HG03442 (cell line): Measurements from ENCODE around the gene MFAP4.

Source experiments
- ATAC-seq: cut with Tn5 transposase; IDR thresholded peaks from one replicate; pipeline ENCODE4 v1.9.1; 2021; ENCODE audit warnings: mild to moderate bottlenecking, moderate library complexity; ENCODE audit not compliant: unreplicated experiment

Gene MFAP4

DNA sequence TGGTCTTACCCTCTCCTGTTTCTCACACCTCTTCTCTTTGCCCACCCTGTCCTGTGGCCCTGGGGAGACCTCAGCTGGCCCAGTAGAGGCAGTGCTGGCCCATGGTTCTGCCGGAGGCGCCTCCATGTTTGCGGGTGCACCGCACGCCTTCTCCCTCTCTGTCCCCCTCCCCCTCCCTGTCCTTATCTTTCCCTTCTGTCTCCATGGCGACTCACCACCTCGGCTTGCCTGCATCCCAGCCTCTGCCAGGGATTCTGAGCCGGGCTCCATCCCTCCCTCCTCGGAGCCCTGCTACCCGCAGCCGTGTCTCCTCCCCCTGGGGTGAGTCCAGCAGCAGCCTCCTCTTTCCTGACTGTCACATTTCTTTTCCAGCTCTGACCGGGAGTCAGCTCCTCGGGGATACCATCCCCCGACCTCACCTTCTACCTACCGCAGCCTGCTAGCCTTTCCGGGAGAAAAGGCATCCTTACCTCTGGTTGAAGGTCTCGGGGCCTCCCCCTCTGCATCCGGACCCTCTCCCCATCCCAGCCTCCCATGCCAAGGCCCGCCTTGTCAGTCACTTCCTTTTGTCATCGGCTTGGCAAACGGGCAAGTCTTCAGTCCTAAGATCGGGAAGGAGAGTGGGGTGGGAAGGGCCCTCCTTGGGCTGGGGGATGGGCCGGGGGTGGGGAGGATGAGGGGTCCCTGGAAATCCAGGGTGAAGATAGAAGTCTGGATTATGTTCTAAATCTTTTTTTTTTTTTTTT lies 24.1 kb upstream of the MFAP4 start, which contains the start of gene RNF112:
TSS of gene RNF112 (plus strand) at position 358 of the 746 bp plus-strand sequence. CDS start at position 535, 177 bp downstream.
- no peak for ATAC-seq

DNA sequence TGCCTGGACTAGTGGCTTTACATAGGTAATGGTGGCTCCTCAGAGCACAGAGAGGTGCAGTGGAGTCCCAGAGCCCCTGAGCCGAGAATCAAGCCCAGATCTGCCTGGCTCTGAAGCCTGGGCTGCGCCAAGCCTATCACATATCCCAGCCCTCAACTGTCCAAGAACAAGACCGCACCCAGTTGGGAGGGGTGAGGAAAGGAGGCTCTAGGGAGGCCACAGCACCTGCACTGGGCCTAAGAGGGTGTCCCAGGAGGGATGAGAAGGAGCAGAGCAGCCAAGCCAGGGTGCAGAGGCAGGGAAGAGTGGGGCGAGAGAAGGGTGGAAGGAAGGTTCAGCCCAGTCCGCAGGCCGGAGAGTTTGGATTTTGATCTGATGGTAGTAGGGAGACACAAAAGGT lies 23.1 kb upstream of the MFAP4 start:
- ATAC-seq, result no peak

DNA sequence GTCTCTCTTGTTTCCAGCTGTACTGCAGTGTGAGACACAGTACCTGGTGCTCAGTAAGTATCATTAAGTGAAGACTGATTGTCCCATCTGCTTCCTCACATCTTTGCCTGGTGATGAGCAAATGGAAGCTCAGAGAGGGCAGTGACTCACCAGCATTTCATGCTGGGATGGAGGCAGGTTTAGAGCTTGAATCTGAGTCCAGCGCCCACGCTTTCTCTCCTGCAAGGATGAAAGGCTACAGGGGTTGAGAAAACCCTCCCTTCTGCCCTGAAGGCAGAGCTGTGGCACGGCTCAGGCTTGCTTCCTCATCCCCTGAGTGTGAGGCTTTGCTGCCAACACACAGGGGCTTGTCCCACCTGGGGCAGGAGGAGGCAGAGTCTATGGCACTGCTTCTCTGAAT lies 22.5 kb upstream of the MFAP4 start:
- no peak for ATAC-seq

DNA sequence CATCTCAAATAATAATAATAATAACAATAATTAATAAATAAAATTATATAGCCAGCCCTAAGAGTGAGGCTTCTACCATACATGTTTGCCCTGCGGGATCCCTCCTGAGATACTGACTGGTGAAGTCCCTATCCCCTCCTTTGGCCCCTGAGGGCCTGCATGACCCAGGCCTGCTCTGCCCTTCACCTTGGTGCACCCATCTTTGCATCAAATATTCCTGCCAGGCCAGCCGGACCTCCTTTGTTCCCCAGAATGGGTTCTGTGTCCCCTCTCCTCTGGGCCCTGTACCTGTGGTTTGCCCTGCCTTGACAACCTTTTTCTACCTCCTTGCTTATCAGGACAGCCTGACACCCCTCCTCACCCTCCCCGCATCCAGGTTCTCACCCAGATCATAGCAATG lies 22.1 kb upstream of the MFAP4 start:
- ATAC-seq, result no peak

GRCh38 chr17:19408346-19408710 lies 21.3 kb upstream of the MFAP4 start:
- ATAC-seq, result no peak

DNA sequence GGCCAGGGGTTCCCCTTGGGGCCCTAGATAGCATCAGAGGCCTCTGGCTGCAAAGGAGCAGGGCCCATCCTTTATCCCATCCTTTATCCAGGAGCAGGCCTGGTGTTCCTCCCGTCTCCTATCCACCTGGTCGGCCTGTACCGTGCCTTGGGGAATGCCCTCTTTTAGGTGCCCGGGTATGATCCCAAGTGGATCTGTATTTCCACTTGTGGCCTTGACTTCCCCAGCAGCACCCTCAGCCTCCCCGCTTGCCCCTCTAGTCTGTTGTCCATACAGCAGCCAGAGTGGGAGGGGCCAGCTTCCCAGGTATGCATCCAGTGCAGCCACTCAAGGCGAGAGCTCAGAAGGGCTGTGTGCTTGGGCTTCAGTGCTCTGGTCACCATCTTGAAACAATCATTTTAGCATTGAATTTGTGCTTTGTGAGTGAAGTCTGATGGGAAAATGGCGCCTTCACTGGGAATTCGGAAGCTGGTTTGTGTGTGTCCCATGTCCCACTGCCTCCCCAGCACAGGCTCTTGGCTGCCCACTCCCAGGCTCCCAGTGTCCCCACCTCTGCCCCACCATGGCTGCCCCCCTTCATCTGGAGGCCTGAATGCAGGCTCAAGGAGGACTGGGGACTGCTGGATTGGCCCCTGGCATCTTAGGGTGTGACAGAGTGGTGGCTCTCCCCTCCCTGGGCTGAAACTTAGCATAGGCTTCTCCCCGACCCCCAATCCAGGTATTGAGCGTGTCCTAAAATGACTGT lies 20.8 kb upstream of the MFAP4 start:
- no peak for ATAC-seq

DNA sequence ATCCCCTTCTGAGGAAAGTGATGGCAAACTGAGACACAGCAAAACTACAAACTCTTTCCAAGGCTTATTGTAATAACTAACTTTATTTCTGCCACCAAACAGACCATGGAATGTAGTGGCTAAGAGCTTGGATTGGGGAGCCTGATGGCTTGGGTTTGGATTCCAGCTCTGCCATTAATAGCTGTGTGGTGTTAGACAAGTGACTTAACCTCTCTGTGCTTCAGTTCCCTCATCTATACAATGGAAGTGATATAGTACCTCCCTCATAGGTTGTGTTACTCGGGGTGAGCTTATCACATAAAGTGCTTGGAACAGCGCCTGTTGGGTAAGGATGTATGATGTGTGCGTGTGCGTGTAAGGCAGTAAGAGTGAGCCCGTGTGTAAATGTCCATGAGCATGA lies 18.1 kb upstream of the MFAP4 start:
- ATAC-seq, result no peak

DNA sequence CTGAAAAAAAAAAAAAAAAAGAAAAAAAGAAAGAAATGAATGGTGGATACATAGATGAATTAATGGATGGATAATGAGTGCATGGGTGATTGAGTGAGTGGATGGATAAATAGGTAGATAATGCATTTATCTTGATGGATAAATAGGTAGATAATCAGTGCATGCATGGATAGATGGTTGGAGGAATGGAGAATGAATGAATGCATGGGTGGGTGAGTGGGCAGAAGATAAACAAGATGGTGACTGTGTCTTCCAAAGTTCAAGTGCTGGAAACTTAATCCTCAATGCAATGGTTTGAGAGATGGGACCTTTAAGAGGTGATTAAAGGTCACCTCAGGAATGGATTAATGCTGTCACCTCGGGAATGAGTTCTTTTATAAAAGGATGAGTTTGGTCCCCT lies 17.3 kb upstream of the MFAP4 start:
- no peak for ATAC-seq

GRCh38 chr17:19403021-19403420 lies 16.0 kb upstream of the MFAP4 start:
- no peak for ATAC-seq

- no peak for ATAC-seq
Measured at GRCh38 chr17:19402171-19402570, 15.2 kb upstream of the MFAP4 start.

GRCh38 chr17:19401321-19402010 lies 14.5 kb upstream of the MFAP4 start:
- ATAC-seq, result no peak

DNA sequence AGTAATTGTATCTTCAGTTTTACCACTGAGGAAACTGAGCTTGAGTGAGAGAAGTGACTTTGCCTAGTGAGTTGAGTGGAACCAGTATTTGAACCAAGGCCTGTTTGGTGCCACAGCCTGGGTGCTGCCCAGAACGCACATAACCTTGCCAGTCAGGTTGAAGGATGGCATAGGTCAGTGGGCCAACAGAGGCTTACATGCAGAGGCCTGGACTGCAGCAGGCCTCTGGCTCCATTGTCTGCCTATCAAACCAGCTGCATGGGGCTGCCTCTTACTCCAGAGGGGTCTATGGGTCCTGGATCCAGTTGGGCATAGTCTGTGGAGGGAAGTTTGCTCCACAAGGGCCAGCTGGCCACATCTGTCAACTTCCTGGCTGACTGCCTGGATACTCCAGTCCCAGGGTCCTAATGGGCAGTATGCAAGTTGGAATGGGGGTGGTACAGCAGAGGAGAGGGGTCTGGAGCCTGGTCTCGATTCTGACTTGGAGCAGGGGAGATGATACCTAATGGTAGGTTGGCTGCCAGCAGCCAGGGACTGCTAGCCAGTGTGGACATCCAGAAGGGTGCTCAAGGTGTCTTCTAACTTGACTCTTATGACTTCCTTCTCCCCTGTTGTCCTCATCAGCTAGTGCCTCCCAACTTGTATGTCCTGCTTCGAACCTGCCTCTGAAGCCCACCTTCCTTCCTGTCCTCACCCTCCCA lies 12.9 kb upstream of the MFAP4 start:
- no peak for ATAC-seq

- ATAC-seq, result no peak
Measured at GRCh38 chr17:19398301-19399181, 11.6 kb upstream of the MFAP4 start.

GRCh38 chr17:19397556-19398041 lies 10.6 kb upstream of the MFAP4 start:
- no peak for ATAC-seq

DNA sequence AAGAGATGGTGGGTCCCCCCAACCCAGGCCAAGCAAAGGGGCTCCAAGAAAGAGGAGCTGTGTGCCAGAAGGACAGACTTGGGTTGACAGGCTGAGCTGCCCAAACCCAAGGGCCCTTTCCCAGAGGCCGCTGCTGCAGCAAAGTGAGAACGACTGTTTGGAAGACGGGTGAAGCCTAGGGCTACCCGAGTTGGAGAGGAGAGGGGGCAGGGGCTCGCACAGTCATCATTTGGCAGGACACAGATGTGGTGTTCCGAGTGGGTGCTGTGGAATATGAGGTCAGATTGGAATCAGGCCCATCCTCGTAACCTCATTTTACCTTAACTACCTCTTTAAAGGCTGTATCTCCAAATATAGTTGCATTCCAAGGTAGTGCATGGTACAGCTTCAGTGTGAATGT lies 5.3 kb upstream of the MFAP4 start:
- ATAC-seq, result no peak

- no peak for ATAC-seq
Measured at GRCh38 chr17:19391432-19391831, 4.4 kb upstream of the MFAP4 start.

GRCh38 chr17:19390951-19391350 lies 4.0 kb upstream of the MFAP4 start:
- ATAC-seq, result no peak

- ATAC-seq, result no peak
Measured at GRCh38 chr17:19388791-19389785, 2.1 kb upstream of the MFAP4 start.
